ENCODE results near the gene GLE1. TPM values are rescaled to one million over a fixed set of nuclear protein-coding genes. Genes with fewer than 3 reads are reported as not detected.

GLE1 gene
- total and polyA plus RNA-seq, 2 donors (not counting 1 experiment from before 2014, with no cell fraction given): 11.8 to 30.3 TPM

DNA sequence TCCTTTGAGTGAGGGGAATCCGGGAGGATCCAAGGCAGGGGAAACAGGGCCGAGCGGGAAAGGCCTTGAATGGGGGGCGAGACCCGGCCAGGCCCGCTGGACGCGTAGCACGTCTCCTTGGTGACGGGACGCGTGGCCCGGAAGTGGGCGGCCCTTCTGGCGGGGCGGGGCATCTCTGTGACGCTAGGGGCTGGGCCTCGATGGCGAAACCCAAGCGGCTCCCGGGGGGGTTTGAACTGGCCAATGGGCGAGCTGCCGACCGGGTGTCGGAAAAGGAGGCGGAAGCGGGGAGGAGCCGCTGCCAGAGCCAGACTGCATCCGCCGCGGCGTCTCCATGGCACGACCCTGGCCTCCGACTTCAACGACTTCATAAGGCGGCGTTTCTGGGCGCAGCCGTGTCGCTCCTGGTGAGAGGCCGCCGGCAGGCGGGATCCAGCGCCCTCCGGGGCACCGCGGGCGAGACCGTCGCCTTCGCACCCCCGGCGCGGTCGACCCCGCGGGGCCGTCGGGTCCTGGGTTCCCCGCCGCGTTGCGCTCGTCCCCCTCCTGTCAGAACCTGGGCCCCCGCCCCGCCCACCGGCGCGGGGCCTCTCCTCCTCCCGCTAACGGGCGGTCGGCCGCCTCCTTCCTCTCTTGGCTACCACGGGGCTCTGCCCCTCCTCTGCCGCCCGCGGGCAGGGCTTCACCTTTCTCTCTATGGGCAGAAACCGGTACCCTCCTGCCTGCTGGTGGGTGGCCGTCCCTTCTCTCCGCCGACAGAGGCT, 48.5 kb upstream of the GLE1 start, which contains the start of gene ODF2:
Gene ODF2 (plus strand): TSS at position 158 of the 764 bp plus-strand sequence. CDS start 86 bp downstream, at position 244.
- H3K9me3 Mint-ChIP-seq (ENCODE audit: insufficient read depth): no peaks in the 10 kb centered on the region
- Histone ChIP-seq H3K4me2 (replicated peaks; ENCODE audit: low read depth, low read length, poor library complexity, severe bottlenecking) (peak within 1 kb of the TSS; percentile 99), H3K4me3 (ENCODE audit: control extremely low read depth in 1 of 5, extremely low read depth in 1 of 5, insufficient read depth in 1 of 5, low read depth in 2 of 5, low read length in 4 of 5) (peak within 1 kb of the TSS; percentile 23 to 89 (median 81)), H3K4me1 (ENCODE audit: control insufficient read depth in 2 of 2, insufficient read depth in 2 of 2, low read length in 2 of 2) (peaks cover 8 to 13% of the 10 kb centered on the region in 2 donors), H3K27ac (ENCODE audit: low read length in 2 of 2) (peak within 1 kb of the TSS; percentile 65 to 92), H3K9me3 (ENCODE audit: control extremely low read depth in 1 of 3, control insufficient read depth in 2 of 3, insufficient read depth in 1 of 3, low read length in 2 of 3) (no peaks in the 10 kb centered on the region), H4K20me1 (ENCODE audit: control insufficient read depth, insufficient read depth, low read length, poor library complexity, severe bottlenecking) (peaks cover 22% of the 10 kb centered on the region), H3K79me2 (ENCODE audit: control insufficient read depth, insufficient read depth, low read length) (peaks cover 35% of the 10 kb centered on the region), H3K9ac (ENCODE audit: low read length) (peak within 1 kb of the TSS; percentile 91), H2AFZ (ENCODE audit: insufficient read depth, low read depth, low read length, poor library complexity, severe bottlenecking) (peak within 1 kb of the TSS; percentile 93), H3K27me3 (replicated peaks in 1 of 4; ENCODE audit: control extremely low read depth in 1 of 4, control insufficient read depth in 3 of 4, insufficient read depth in 4 of 4, low read length in 3 of 4) (no peaks in the 10 kb centered on the region), H3K36me3 (replicated peaks in 1 of 2; ENCODE audit: control extremely low read depth in 1 of 2, control insufficient read depth in 1 of 2, extremely low read depth in 1 of 2, insufficient read depth in 2 of 2, low read length in 1 of 2) (peaks cover 2 to 17% of the 10 kb centered on the region in 2 experiments)
- no peak for TF ChIP-seq CTCF (IDR thresholded peaks at IDR 0.05)
- no peak for TF ChIP-seq EZH2 (IDR thresholded peaks at IDR 0.05; ENCODE audit: borderline replicate concordance, insufficient read depth, low read depth, low read length, poor library complexity, severe bottlenecking)
- CTCF ChIA-PET: interaction anchor here (1.3 to 1.7 kb wide), 2 partner anchors 18 to 36 kb away, joined by 4 to 5 read pairs; partner anchors contain the start of gene CERCAM
- no peaks in the 10 kb centered on the region for H3K27me3 Mint-ChIP-seq
- WGBS (ENCODE audit: insufficient coverage): under 1% methylated on average over 82 of the region's 82 CpGs
- POLR2A ChIA-PET: interaction anchor here (0.6 to 1.6 kb wide), 3 partner anchors 35 to 917 kb away, joined by 4 to 8 read pairs (median 5); partner anchors contain the start of genes CERCAM and URM1
- DNase-seq: peak; percentile 98
- peak within 1 kb of the TSS; percentile 93 for H3K4me3 Mint-ChIP-seq
- intact Hi-C loops (cut with micrococcal nuclease): loop anchor here (1.0 to 5.0 kb wide), 11 partner anchors 18 to 426 kb away; partner anchors contain the start of genes CERCAM, DYNC2I2, ENDOG and GLE1
- H3K27ac Mint-ChIP-seq: peak within 1 kb of the TSS; percentile 93
- H3K4me1 Mint-ChIP-seq: peaks cover 18% of the 10 kb centered on the region
- peak; percentile 85 for ATAC-seq (ENCODE audit: low read depth)

Data from B cell (primary cell).